HepG2 (cell line): ENCODE results near the gene KLHL30.

ENCODE experiments used
- CEBPB ChIP-seq: IDR thresholded peaks from 2 replicates; pipeline ENCODE4 v1.6.1; 2011; ENCODE audit warnings: low read depth, low read length, improper control_type of control experiment, borderline replicate concordance
- EZH2 ChIP-seq: conservative IDR thresholded peaks from 2 replicates; pipeline ENCODE4 v1.6.1; 2012; ENCODE audit warnings: mild to moderate bottlenecking, low read depth, low read length, moderate library complexity
- HNRNPK ChIP-seq: fragments of 200-400 bp; formaldehyde crosslinking; IDR thresholded peaks from 2 replicates; pipeline ENCODE4 v1.6.1; 2018; ENCODE audit warnings: low read length, low read depth, moderate library complexity, mild to moderate bottlenecking; ENCODE audit not compliant: poor library complexity, severe bottlenecking
- NFRKB ChIP-seq: fragments of 450-650 bp; IDR thresholded peaks from 2 replicates; pipeline ENCODE4 v1.6.1; 2017
- PHF5A ChIP-seq: IDR thresholded peaks from one replicate; pipeline ENCODE4 v1.6.1; 2018; ENCODE audit warnings: low read depth, missing genetic modification reagents; ENCODE audit not compliant: unreplicated experiment
- RXRA ChIP-seq: sonication (generic); formaldehyde crosslinking; IDR thresholded peaks from 2 replicates; pipeline ENCODE4 v1.5.1; 2020; ENCODE audit warnings: missing genetic modification reagents
- SIN3A ChIP-seq: IDR thresholded peaks from 2 replicates; pipeline ENCODE4 v1.6.1; 2011; ENCODE audit warnings: low read depth, mild to moderate bottlenecking, control low read depth, low read length, borderline replicate concordance
- TAF1 ChIP-seq: sonication (generic); formaldehyde crosslinking; IDR thresholded peaks from 2 replicates; pipeline ENCODE4 v1.4.0; 2020; ENCODE audit warnings: missing genetic modification reagents
- TCF7L2 ChIP-seq: IDR thresholded peaks from 2 replicates; pipeline ENCODE4 v1.6.1; 2011; ENCODE audit warnings: mild to moderate bottlenecking, low read depth, low read length, moderate library complexity
- TSC22D2 ChIP-seq: sonication (generic); formaldehyde crosslinking; IDR thresholded peaks from 2 replicates; pipeline ENCODE4 v1.5.1; 2020; ENCODE audit warnings: missing genetic modification reagents, mild to moderate bottlenecking, borderline replicate concordance
- ZBTB7B ChIP-seq: sonication (generic); formaldehyde crosslinking; IDR thresholded peaks from 2 replicates; pipeline ENCODE4 v1.4.0; 2020; ENCODE audit warnings: missing genetic modification reagents
- ZFX ChIP-seq: sonication (generic); formaldehyde crosslinking; IDR thresholded peaks from 2 replicates; pipeline ENCODE4 v1.4.0; 2020; ENCODE audit warnings: mild to moderate bottlenecking, low read depth, missing genetic modification reagents, moderate library complexity
- ZNF333 ChIP-seq: sonication (generic); formaldehyde crosslinking; IDR thresholded peaks from 2 replicates; pipeline ENCODE4 v1.4.0; 2020; ENCODE audit warnings: mild to moderate bottlenecking, missing genetic modification reagents, borderline replicate concordance
- TF ChIP-seq, protein P1 (sequence below): sonication (generic); formaldehyde crosslinking; IDR thresholded peaks from 2 replicates; pipeline ENCODE4 v1.5.0; 2020; ENCODE audit warnings: mild to moderate bottlenecking, missing genetic modification reagents, moderate library complexity

DNA sequence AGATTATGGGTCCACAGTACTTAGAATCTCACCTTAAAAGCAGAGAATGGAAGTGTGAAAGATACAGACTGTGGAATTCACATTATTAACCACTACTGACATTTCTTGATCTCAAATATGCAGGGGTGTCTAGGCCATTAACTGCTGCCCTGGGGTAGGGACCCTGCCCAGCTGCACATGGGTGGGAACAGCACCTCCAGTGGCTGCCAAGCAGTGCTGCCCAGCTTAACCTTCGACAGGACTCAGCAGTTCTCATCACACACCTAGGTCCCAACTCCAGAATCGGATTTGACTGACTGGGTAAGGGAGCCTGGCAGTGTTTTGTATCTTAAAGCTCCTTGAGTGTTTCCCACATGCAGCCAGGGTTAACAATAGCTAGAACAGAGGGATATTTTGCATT, 35.2 kb downstream of the KLHL30 start:
- TF ChIP-seq RXRA (CRISPR knock-in tag), result no peak
- no peak for TF ChIP-seq TSC22D2 (CRISPR knock-in tag)
- no peak for TF ChIP-seq ZBTB7B (CRISPR knock-in tag)
- no peak for TF ChIP-seq EZH2
- no peak for TF ChIP-seq ZNF333 (CRISPR knock-in tag)
- no peak for TF ChIP-seq TAF1
- TF ChIP-seq, protein P1, sequence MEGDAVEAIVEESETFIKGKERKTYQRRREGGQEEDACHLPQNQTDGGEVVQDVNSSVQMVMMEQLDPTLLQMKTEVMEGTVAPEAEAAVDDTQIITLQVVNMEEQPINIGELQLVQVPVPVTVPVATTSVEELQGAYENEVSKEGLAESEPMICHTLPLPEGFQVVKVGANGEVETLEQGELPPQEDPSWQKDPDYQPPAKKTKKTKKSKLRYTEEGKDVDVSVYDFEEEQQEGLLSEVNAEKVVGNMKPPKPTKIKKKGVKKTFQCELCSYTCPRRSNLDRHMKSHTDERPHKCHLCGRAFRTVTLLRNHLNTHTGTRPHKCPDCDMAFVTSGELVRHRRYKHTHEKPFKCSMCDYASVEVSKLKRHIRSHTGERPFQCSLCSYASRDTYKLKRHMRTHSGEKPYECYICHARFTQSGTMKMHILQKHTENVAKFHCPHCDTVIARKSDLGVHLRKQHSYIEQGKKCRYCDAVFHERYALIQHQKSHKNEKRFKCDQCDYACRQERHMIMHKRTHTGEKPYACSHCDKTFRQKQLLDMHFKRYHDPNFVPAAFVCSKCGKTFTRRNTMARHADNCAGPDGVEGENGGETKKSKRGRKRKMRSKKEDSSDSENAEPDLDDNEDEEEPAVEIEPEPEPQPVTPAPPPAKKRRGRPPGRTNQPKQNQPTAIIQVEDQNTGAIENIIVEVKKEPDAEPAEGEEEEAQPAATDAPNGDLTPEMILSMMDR (CRISPR knock-in tag), result peak; percentile 19; the same call in 1 of the 2 replicates
- TF ChIP-seq CEBPB, result no peak
- no peak for TF ChIP-seq PHF5A
- no peak for TF ChIP-seq NFRKB
- TF ChIP-seq SIN3A, result no peak
- no peak for TF ChIP-seq ZFX
- TF ChIP-seq TCF7L2, result no peak
- no peak for TF ChIP-seq HNRNPK
